ENCODE measurements around the gene SRMS.

Gene SRMS

GRCh38 chr20:63529180-63529860 is 18.2 kb downstream of the SRMS start:
- DNase-seq (ENCODE audit: low spot score in 2 of 2) = no peak
- H3K4me1 ChIP-seq = 0 out of 2 replicates have a peak, but pooled peaks cover 3% of the 10 kb centered on the region
- in situ Hi-C loops (cut with MboI; ENCODE audit: low sequenced_read_pairs) = no loop called here
- H3K27me3 ChIP-seq (ENCODE audit: low read depth) = peaks cover 2% of the 10 kb centered on the region; the same call in 1 of the 2 replicates
- no peak overlapping the region for H3K4me3 ChIP-seq
- no peaks in the 10 kb centered on the region for H3K9me3 ChIP-seq
- H3K36me3 ChIP-seq (replicated peaks) = no peaks in the 10 kb centered on the region

- in situ Hi-C loops (cut with MboI; ENCODE audit: low sequenced_read_pairs) = no loop called here
- H3K4me1 ChIP-seq = peaks cover 7% of the 10 kb centered on the region; the same call in 1 of the 2 replicates
- H3K27me3 ChIP-seq (ENCODE audit: low read depth) = peaks cover 2% of the 10 kb centered on the region; the same call in 1 of the 2 replicates
- no peak for DNase-seq (ENCODE audit: low spot score in 2 of 2)
- peaks cover 15% of the 10 kb centered on the region for H3K36me3 ChIP-seq (replicated peaks)
- H3K9me3 ChIP-seq = peaks cover 3% of the 10 kb centered on the region; the same call in 1 of the 2 replicates
- H3K4me3 ChIP-seq = no peak overlapping the region
Observed at GRCh38 chr20:63527184-63527583, 20.4 kb downstream of the SRMS start.

GRCh38 chr20:63525971-63526370 is 21.6 kb downstream of the SRMS start:
- in situ Hi-C loops (cut with MboI; ENCODE audit: low sequenced_read_pairs) = no loop called here
- Histone ChIP-seq H3K4me1 (peaks cover 7% of the 10 kb centered on the region; the same call in 1 of the 2 replicates), H3K27me3 (ENCODE audit: low read depth) (peaks cover 2% of the 10 kb centered on the region; the same call in 1 of the 2 replicates), H3K4me3 (no peak overlapping the region), H3K36me3 (replicated peaks) (peaks cover 25% of the 10 kb centered on the region), H3K9me3 (peaks cover 3% of the 10 kb centered on the region; the same call in 1 of the 2 replicates)
- no peak for DNase-seq (ENCODE audit: low spot score in 2 of 2)

GRCh38 chr20:63525185-63525584 is 22.4 kb downstream of the SRMS start:
- Histone ChIP-seq H3K36me3 (replicated peaks) (peaks cover 25% of the 10 kb centered on the region), H3K4me1 (peaks cover 7% of the 10 kb centered on the region; the same call in 1 of the 2 replicates), H3K4me3 (no peak overlapping the region), H3K9me3 (peaks cover 3% of the 10 kb centered on the region; the same call in 1 of the 2 replicates), H3K27me3 (ENCODE audit: low read depth) (peaks cover 2% of the 10 kb centered on the region; the same call in 1 of the 2 replicates)
- no peak for DNase-seq (ENCODE audit: low spot score in 2 of 2)
- in situ Hi-C loops (cut with MboI; ENCODE audit: low sequenced_read_pairs) = no loop called here

- Histone ChIP-seq H3K9me3 (peaks cover 3% of the 10 kb centered on the region; the same call in 1 of the 2 replicates), H3K4me3 (no peak overlapping the region), H3K4me1 (peaks cover 12% of the 10 kb centered on the region), H3K36me3 (replicated peaks) (peaks cover 25% of the 10 kb centered on the region), H3K27me3 (ENCODE audit: low read depth) (peaks cover 2% of the 10 kb centered on the region; the same call in 1 of the 2 replicates)
- no peak for DNase-seq (ENCODE audit: low spot score in 2 of 2)
- in situ Hi-C loops (cut with MboI; ENCODE audit: low sequenced_read_pairs) = no loop called here
Observed at GRCh38 chr20:63522981-63523611, 24.5 kb downstream of the SRMS start.

GRCh38 chr20:63522091-63522868 is 25.3 kb downstream of the SRMS start:
- H3K9me3 ChIP-seq = peaks cover 3% of the 10 kb centered on the region; the same call in 1 of the 2 replicates
- H3K27me3 ChIP-seq (ENCODE audit: low read depth) = 0 out of 2 replicates have a peak, but pooled peaks cover 2% of the 10 kb centered on the region
- H3K4me1 ChIP-seq = peaks cover 12% of the 10 kb centered on the region
- H3K4me3 ChIP-seq = peak overlapping the region; percentile 11
- DNase-seq (ENCODE audit: low spot score in 2 of 2) = no peak
- peaks cover 25% of the 10 kb centered on the region for H3K36me3 ChIP-seq (replicated peaks)
- in situ Hi-C loops (cut with MboI; ENCODE audit: low sequenced_read_pairs) = no loop called here

GRCh38 chr20:63521602-63522001 is 25.9 kb downstream of the SRMS start:
- Histone ChIP-seq H3K27me3 (ENCODE audit: low read depth) (0 out of 2 replicates have a peak, but pooled peaks cover 2% of the 10 kb centered on the region), H3K9me3 (peaks cover 3% of the 10 kb centered on the region; the same call in 1 of the 2 replicates), H3K36me3 (replicated peaks) (peaks cover 25% of the 10 kb centered on the region), H3K4me1 (peaks cover 12% of the 10 kb centered on the region), H3K4me3 (peak overlapping the region; percentile 84)
- in situ Hi-C loops (cut with MboI; ENCODE audit: low sequenced_read_pairs) = no loop called here
- DNase-seq (ENCODE audit: low spot score in 2 of 2) = no peak

- Histone ChIP-seq H3K9me3 (peaks cover 3% of the 10 kb centered on the region; the same call in 1 of the 2 replicates), H3K27me3 (ENCODE audit: low read depth) (0 out of 2 replicates have a peak, but pooled peaks cover 2% of the 10 kb centered on the region), H3K4me3 (peak overlapping the region; percentile 84), H3K4me1 (peaks cover 12% of the 10 kb centered on the region), H3K36me3 (replicated peaks) (peaks cover 25% of the 10 kb centered on the region)
- peak; percentile 56 to 79 for DNase-seq (ENCODE audit: low spot score in 2 of 2)
- in situ Hi-C loops (cut with MboI; ENCODE audit: low sequenced_read_pairs) = no loop called here
Observed at GRCh38 chr20:63520934-63521601, 26.5 kb downstream of the SRMS start.

GRCh38 chr20:63520504-63520933 is 27.0 kb downstream of the SRMS start, which contains the start of gene PPDPF:
Gene PPDPF, plus strand, starts transcription at chr20:63520765. Its CDS starts 544 bp downstream, at chr20:63521309.
- H3K9me3 ChIP-seq = peaks cover 3% of the 10 kb centered on the region; the same call in 1 of the 2 replicates
- H3K4me3 ChIP-seq = peak within 1 kb of the TSS; percentile 84
- no peaks in the 10 kb centered on the region for H3K27me3 ChIP-seq (ENCODE audit: low read depth)
- H3K4me1 ChIP-seq = peaks cover 12% of the 10 kb centered on the region
- in situ Hi-C loops (cut with MboI; ENCODE audit: low sequenced_read_pairs) = no loop called here
- DNase-seq (ENCODE audit: low spot score in 2 of 2) = peak; percentile 58 to 82
- H3K36me3 ChIP-seq (replicated peaks) = peaks cover 25% of the 10 kb centered on the region

GRCh38 chr20:63519668-63520503 is 27.7 kb downstream of the SRMS start:
- Histone ChIP-seq H3K36me3 (replicated peaks) (peaks cover 25% of the 10 kb centered on the region), H3K4me1 (peaks cover 12% of the 10 kb centered on the region), H3K27me3 (ENCODE audit: low read depth) (no peaks in the 10 kb centered on the region), H3K4me3 (peak overlapping the region; percentile 84), H3K9me3 (peaks cover 3% of the 10 kb centered on the region; the same call in 1 of the 2 replicates)
- DNase-seq (ENCODE audit: low spot score in 2 of 2) = peak; percentile 60 to 88
- in situ Hi-C loops (cut with MboI; ENCODE audit: low sequenced_read_pairs) = no loop called here

- Histone ChIP-seq H3K36me3 (replicated peaks) (peaks cover 25% of the 10 kb centered on the region), H3K4me3 (peak overlapping the region; percentile 84), H3K9me3 (peaks cover 3% of the 10 kb centered on the region; the same call in 1 of the 2 replicates), H3K27me3 (ENCODE audit: low read depth) (no peaks in the 10 kb centered on the region), H3K4me1 (peaks cover 9% of the 10 kb centered on the region)
- in situ Hi-C loops (cut with MboI; ENCODE audit: low sequenced_read_pairs) = no loop called here
- DNase-seq (ENCODE audit: low spot score in 2 of 2) = no peak
Observed at GRCh38 chr20:63518946-63519667, 28.4 kb downstream of the SRMS start.

Measured in HAP-1 (cell line).